Thoracic aorta (tissue), 2 donors: Measurements from ENCODE around the gene MFN1. TPM values are rescaled to one million over a fixed set of nuclear protein-coding genes. Genes with fewer than 3 reads are reported as not detected.

ENCODE experiments used
- ATAC-seq: fragments of 150-250 bp; one replicate; pipeline ENCODE4 v1.8.0; 2017; ENCODE audit warnings: low read depth; ENCODE audit not compliant: insufficient number of reproducible peaks, low FRiP score
- DNase-seq: peaks from one replicate; pipeline ENCODE4 v3.0.0-alpha.2; 2020; ENCODE audit warnings: low spot score
- H3K27ac ChIP-seq, 2 donors: fragments of 200-600 bp; sonication (generic); 1 replicate in 1 of 2; 2 replicates in 1 of 2; pipeline ENCODE4 v1.5.1; 2016; ENCODE audit warnings: mild to moderate bottlenecking in 2 of 2, moderate library complexity in 2 of 2
- H3K27me3 ChIP-seq: fragments of 200-600 bp; sonication (generic); replicated peaks from 2 replicates; pipeline ENCODE4 v1.6.0; 2016; ENCODE audit warnings: mild to moderate bottlenecking; ENCODE audit not compliant: insufficient read depth
- H3K36me3 ChIP-seq: fragments of 200-600 bp; sonication (generic); one replicate; pipeline ENCODE4 v1.5.1; 2016
- H3K4me1 ChIP-seq, 2 donors: fragments of 200-600 bp; sonication (generic); 1 replicate in 1 of 2; 2 replicates in 1 of 2; pipeline versions ENCODE4 v1.5.1 to v1.6.0; 2016; ENCODE audit warnings: low read depth in 2 of 2, mild to moderate bottlenecking in 1 of 2; ENCODE audit not compliant: control insufficient read depth in 1 of 2
- H3K4me3 ChIP-seq: fragments of 200-600 bp; sonication (generic); 2 replicates; pipeline ENCODE4 v1.5.1; 2016; ENCODE audit warnings: mild to moderate bottlenecking
- H3K9me3 ChIP-seq: fragments of 200-600 bp; sonication (generic); 2 replicates; pipeline ENCODE4 v1.5.1; 2016
- CTCF ChIP-seq: fragments of 200-600 bp; sonication (generic); IDR thresholded peaks from one replicate; pipeline ENCODE4 v1.5.1; 2019; ENCODE audit warnings: antibody characterized with exemption
- total RNA-seq, 2 donors: library from RNA; depleted of rRNA; stranded (reverse); fragments of >200 nt; gene quantifications; one replicate each; pipeline versions ENCODE4 v1.1.0 to v1.2.3, GENCODE V29; 2016

MFN1 gene
- total RNA-seq, 2 donors from 2014 or later, result 26.3 to 57.4 TPM

- DNase-seq, result no peak
- ATAC-seq, result no peak
- TF ChIP-seq CTCF, result no peak
- Histone ChIP-seq H3K27ac (peak overlapping the region in 1 of 2 donors; percentile 51), H3K27me3 (no peaks in the 10 kb centered on the region), H3K9me3 (no peaks in the 10 kb centered on the region), H3K4me1 (peaks cover 17 to 18% of the 10 kb centered on the region in 2 donors), H3K36me3 (peaks cover 28% of the 10 kb centered on the region), H3K4me3 (no peak overlapping the region)
These were observed 69.2 kb downstream of the MFN1 start for GRCh38 chr3:179416681-179417080.

- peaks cover 18 to 21% of the 10 kb centered on the region in 2 donors for H3K4me1 ChIP-seq
- H3K27me3 ChIP-seq, result no peaks in the 10 kb centered on the region
- no peak overlapping the region for H3K27ac ChIP-seq
- no peaks in the 10 kb centered on the region for H3K9me3 ChIP-seq
- no peak for ATAC-seq
- peaks cover 28% of the 10 kb centered on the region for H3K36me3 ChIP-seq
- no peak for TF ChIP-seq CTCF
- no peak for DNase-seq
- no peak overlapping the region for H3K4me3 ChIP-seq
These were observed 71.1 kb downstream of the MFN1 start for GRCh38 chr3:179418610-179419009.

- H3K4me1 ChIP-seq, result peaks cover 11 to 18% of the 10 kb centered on the region in 2 donors
- no peaks in the 10 kb centered on the region for H3K9me3 ChIP-seq
- DNase-seq (no peak), ATAC-seq (no peak)
- peaks cover 36% of the 10 kb centered on the region for H3K36me3 ChIP-seq
- TF ChIP-seq CTCF, result peak; percentile 54
- no peaks in the 10 kb centered on the region for H3K27me3 ChIP-seq
- no peak overlapping the region for H3K4me3 ChIP-seq
- peak overlapping the region in 1 of 2 donors; percentile 23 for H3K27ac ChIP-seq
These were observed 74.0 kb downstream of the MFN1 start for GRCh38 chr3:179421500-179421899.

- Histone ChIP-seq H3K27ac (no peak overlapping the region), H3K9me3 (no peaks in the 10 kb centered on the region), H3K27me3 (no peaks in the 10 kb centered on the region), H3K4me3 (no peak overlapping the region), H3K4me1 (peaks cover 4 to 25% of the 10 kb centered on the region in 2 donors), H3K36me3 (peaks cover 19% of the 10 kb centered on the region)
- ATAC-seq (no peak), DNase-seq (no peak)
- no peak for TF ChIP-seq CTCF
These were observed 77.6 kb downstream of the MFN1 start for GRCh38 chr3:179425075-179425474.

GRCh38 chr3:179428876-179429548 is 81.5 kb downstream of the MFN1 start:
- ATAC-seq (no peak), DNase-seq (no peak)
- Histone ChIP-seq H3K27ac (no peak overlapping the region), H3K4me1 (peaks cover 25 to 57% of the 10 kb centered on the region in 2 donors), H3K4me3 (no peak overlapping the region), H3K9me3 (no peaks in the 10 kb centered on the region), H3K36me3 (peaks cover 12% of the 10 kb centered on the region), H3K27me3 (no peaks in the 10 kb centered on the region)
- no peak for TF ChIP-seq CTCF
